ENCODE data around the gene LONP2.

DNA sequence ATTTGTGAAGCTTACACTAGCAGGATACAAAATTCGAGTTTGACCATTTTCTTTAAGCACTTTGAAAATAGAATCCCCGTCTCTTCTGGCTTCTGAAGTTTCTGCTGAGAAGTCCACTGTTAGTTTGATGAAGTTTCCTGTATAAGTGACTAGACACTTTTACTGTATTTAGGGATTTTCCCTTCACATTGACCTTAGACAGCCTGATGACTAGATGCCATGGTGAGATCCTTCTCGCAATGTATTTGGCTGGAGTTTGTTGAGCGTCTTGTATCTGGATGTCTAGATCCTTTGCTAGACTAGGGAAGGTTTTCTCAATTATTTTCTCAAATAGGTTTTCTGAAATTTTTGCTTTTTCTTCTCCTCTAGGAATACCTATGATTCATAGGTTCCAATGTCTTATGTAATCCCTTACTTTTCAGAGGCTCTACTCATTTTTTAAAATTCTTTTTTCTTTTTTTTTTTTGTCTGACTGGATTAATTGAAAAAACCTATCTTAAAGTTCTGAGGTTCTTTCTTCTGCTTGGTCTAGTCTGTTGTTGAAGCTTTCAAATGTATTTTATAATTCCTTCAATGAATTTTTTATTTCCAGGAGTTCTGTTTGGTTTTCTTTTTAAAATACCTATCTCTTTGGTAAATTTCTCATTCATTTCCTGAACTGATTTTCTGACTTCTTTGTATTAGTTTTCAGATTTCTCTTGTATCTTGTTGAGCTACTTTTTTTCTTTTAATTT, 67.0 kb downstream of the LONP2 start:
- TF ChIP-seq, protein P1, sequence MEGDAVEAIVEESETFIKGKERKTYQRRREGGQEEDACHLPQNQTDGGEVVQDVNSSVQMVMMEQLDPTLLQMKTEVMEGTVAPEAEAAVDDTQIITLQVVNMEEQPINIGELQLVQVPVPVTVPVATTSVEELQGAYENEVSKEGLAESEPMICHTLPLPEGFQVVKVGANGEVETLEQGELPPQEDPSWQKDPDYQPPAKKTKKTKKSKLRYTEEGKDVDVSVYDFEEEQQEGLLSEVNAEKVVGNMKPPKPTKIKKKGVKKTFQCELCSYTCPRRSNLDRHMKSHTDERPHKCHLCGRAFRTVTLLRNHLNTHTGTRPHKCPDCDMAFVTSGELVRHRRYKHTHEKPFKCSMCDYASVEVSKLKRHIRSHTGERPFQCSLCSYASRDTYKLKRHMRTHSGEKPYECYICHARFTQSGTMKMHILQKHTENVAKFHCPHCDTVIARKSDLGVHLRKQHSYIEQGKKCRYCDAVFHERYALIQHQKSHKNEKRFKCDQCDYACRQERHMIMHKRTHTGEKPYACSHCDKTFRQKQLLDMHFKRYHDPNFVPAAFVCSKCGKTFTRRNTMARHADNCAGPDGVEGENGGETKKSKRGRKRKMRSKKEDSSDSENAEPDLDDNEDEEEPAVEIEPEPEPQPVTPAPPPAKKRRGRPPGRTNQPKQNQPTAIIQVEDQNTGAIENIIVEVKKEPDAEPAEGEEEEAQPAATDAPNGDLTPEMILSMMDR (conservative IDR thresholded peaks at IDR 0.05 in 1 of 2, IDR thresholded peaks at IDR 0.05 in 1 of 2; ENCODE audit: extremely low read depth in 1 of 2, insufficient read depth in 1 of 2, low read depth in 1 of 2, low read length in 2 of 2), result no peak
- TF ChIP-seq EZH2 (IDR thresholded peaks at IDR 0.05; ENCODE audit: borderline replicate concordance, low read length), result no peak

All from mammary epithelial cell (primary cell).